AG04449 (cell line): ENCODE measurements around the gene PACSIN1.

Source experiments
- CTCF ChIA-PET: fragments of 350-600 bp; formaldehyde crosslinking; extraction: SDS; loops from one replicate; lab custom pipeline; 2021; ENCODE audit warnings: antibody characterized with exemption; lab: Yijun Ruan, JAX
- POLR2A ChIA-PET: fragments of 400-600, 350-600 bp; formaldehyde crosslinking; extraction: SDS; loops from one replicate; lab custom pipeline; 2020; ENCODE audit warnings: antibody characterized with exemption, inconsistent platforms; lab: Yijun Ruan, JAX
- DNase-seq: peaks from one replicate; pipeline ENCODE4 v3.0.0-alpha.2; 2010; ENCODE audit warnings: low read depth, low spot score
- H3K4me3 ChIP-seq: 2 replicates; pipeline ENCODE4 v1.5.1; 2011; ENCODE audit warnings: low read depth, mild to moderate bottlenecking, control low read depth, low read length
- TF ChIP-seq, protein P1 (sequence below): IDR thresholded peaks from one replicate; pipeline ENCODE4 v1.5.1; 2011; ENCODE audit warnings: mild to moderate bottlenecking, moderate library complexity, low read length, control low read depth, inconsistent platforms; ENCODE audit not compliant: insufficient read depth; ENCODE audit errors: missing control alignments

PACSIN1 gene

DNA sequence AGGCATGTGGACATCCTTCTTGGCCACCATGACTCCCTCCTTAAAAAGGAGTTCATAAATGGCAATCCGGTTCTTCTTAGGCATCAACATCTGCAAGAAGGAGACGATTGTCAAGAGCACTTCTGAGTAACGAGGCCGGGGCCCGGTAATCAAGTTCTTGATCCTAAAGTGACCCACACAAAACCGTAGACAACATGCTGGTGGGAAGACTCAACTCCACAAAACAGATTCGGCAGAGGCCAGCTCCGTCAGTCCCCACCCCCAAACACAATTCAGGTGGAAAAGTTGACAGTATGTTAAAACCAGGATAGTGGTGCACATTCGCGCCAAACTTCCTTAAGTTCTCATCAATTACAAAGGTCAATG is 40.8 kb upstream of the PACSIN1 start:
- CTCF ChIA-PET: interaction anchor here (0.8 to 2.3 kb wide), 3 partner anchors 10 to 184 kb away, joined by 4 to 19 read pairs (median 5); no protein-coding TSS in a partner anchor
- no peak for DNase-seq
- peak overlapping the region; percentile 93 for H3K4me3 ChIP-seq
- TF ChIP-seq, protein P1, sequence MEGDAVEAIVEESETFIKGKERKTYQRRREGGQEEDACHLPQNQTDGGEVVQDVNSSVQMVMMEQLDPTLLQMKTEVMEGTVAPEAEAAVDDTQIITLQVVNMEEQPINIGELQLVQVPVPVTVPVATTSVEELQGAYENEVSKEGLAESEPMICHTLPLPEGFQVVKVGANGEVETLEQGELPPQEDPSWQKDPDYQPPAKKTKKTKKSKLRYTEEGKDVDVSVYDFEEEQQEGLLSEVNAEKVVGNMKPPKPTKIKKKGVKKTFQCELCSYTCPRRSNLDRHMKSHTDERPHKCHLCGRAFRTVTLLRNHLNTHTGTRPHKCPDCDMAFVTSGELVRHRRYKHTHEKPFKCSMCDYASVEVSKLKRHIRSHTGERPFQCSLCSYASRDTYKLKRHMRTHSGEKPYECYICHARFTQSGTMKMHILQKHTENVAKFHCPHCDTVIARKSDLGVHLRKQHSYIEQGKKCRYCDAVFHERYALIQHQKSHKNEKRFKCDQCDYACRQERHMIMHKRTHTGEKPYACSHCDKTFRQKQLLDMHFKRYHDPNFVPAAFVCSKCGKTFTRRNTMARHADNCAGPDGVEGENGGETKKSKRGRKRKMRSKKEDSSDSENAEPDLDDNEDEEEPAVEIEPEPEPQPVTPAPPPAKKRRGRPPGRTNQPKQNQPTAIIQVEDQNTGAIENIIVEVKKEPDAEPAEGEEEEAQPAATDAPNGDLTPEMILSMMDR: no peak
- POLR2A ChIA-PET: interaction anchor here (0.7 to 3.5 kb wide), 6 partner anchors 33 to 201 kb away, joined by 3 to 19 read pairs (median 4); partner anchors contain the start of genes HMGA1, NUDT3 and SMIM29

DNA sequence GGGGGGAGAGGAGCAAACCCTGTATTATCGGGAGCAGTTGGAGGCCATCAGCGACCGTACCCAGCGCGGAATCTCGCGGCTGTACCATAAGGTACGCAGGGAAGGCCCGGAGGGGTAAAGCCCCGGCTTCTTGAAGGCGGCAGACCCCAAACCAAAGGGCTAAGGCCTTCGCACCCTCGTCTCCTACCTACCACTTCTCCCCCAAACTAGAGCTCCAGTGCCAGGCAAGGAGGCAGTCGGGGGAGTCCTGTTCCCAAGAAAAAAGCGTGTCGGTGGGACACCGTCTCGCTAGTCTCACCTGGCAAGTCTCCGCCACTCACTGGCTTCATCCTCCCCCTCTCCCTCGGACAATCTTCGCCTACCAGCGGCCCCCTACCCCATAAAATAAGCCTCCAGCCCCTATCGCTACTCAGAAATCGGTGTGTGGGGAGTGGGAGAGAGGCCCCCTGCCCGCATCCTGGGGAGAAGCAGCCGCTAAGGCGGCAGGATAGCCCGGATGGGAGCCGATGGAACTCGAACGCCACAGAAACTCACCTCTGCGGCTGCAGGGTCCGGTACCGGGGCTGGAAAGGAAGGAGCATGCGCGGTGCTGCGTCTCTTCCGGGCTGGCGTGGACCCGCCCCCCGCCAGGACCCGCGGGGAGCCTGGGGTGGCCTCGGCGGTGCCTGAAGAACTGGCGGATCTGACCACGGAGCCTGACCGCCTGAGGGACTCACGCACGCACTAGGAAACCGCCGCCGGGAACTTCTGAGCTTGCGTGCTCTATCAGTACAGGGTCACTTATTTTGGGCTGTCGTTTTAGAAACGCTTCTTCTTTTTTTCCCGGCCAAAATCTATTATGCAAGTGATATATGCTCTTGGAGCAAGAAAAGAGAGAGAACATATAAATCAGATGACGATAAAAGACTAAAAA is 40.1 kb upstream of the PACSIN1 start, which contains the start of gene RPS10:
Gene RPS10 (minus strand): TSS at position 572 of the 913 bp plus-strand sequence. CDS start 848 bp downstream, outside the sequence.
- CTCF ChIA-PET: interaction anchor here (0.6 to 2.3 kb wide), 7 partner anchors 11 to 1062 kb away, joined by 3 to 19 read pairs (median 4); partner anchors contain the start of gene SMIM29
- POLR2A ChIA-PET: interaction anchor here (0.6 to 3.5 kb wide), 16 partner anchors 9 to 230 kb away, joined by 3 to 19 read pairs (median 4); partner anchors contain the start of genes HMGA1, NUDT3 and SMIM29
- DNase-seq: peak; percentile 54
- peak within 1 kb of the TSS; percentile 93 for H3K4me3 ChIP-seq
- TF ChIP-seq, protein P1: no peak

DNA sequence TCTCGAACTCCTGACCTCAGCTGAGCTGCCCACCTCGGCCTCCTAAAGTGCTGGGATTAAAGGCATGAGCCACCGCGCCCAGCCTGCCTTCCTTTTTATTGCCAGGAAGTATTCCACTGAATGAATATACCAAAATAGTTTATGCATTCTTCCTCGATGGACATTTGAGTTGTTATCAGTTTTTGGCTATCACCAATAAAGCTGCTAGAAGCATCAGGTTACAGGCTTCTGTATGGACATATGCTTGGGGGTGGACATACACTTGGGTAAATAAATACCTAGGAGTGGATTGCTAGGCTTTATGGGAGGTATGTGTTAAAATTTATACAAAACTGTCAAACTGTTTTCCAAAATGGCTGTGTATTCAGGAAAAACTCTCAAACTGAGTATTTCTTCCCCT is 30.0 kb upstream of the PACSIN1 start:
- TF ChIP-seq, protein P1: no peak
- H3K4me3 ChIP-seq: no peak overlapping the region
- ChIA-PET POLR2A (interaction anchor here (1.5 kb wide), 1 partner anchor 10 kb away, joined by 6 read pairs; the partner anchor contains the start of gene RPS10), CTCF (interaction anchor here (1.4 kb wide), 1 partner anchor 187 kb away, joined by 5 read pairs; the partner anchor contains the start of gene SMIM29)
- DNase-seq: no peak

DNA sequence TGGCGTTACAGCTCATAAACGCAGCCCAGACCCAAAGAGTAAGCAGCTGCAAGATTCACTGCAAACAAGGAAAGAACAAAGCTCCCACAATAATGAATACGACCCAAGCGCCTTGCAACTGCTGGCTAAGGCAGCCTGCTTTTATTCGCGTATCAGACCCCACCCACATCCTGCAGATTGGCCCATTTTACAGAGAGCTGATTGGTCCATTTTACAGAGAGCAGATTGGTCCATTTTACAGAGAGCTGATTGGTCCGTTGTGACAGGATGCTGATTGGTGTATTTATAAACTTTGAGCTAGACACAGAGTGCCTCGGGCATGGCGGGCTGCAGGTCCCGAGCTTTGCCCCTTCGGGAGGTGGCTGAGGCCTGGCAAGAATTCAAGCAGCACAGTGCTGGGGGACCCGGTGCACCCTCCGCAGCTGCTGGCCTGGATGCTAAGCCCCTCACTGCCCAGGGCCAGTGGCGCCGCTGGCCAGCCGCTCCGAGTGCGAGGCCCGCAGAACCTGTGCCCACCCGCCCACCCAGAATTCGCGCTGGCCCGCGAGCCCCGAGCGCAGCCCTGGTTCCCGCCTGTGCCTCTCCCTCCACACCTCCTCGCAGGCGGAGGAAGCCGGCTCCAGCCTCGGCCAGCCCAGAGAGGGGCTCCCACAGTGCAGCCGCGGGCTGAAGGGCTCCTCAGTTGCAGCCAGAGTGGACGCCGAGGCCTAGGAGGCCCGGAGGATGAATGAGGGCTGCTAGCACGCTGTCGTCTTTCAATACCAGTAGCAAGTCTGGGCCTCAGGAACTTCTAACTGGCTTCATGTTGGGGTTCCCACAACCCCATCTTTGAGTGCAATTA is 28.9 kb upstream of the PACSIN1 start:
- no peak for DNase-seq
- H3K4me3 ChIP-seq: no peak overlapping the region
- TF ChIP-seq, protein P1: no peak
- ChIA-PET CTCF (interaction anchor here (1.4 kb wide), 1 partner anchor 188 kb away, joined by 5 read pairs; the partner anchor contains the start of gene SMIM29), POLR2A (interaction anchor here (1.5 kb wide), 1 partner anchor 11 kb away, joined by 6 read pairs; the partner anchor contains the start of gene RPS10)

DNA sequence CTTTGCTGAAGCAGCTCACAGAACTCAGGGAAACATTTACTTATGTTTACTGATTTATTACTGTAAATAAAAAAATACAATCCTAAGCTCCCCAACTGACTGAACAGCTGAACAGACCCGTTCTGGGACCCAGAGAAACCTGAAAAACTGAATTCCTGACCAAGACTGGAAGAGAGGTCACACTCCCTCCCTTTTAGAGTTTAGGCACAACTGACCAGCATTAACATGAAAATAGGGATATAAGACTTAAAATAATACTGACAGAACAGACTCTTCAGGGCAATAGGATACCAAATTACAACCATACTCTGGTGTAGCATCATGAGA is 28.3 kb upstream of the PACSIN1 start:
- no peak overlapping the region for H3K4me3 ChIP-seq
- ChIA-PET POLR2A (no interaction called here), CTCF (no interaction called here)
- TF ChIP-seq, protein P1: no peak
- DNase-seq: no peak
